H1 (cell line): ENCODE measurements around the gene BSN. TPM values are rescaled to one million over a fixed set of nuclear protein-coding genes. Genes with fewer than 3 reads are reported as not detected.

Source experiments
- CTCF ChIA-PET: fragments of 300-600 bp; sonication (Branson Sonifier 250); formaldehyde crosslinking; loops from one replicate; lab custom pipeline; 2021; ENCODE audit not compliant: partially characterized antibody; lab: Charles Lee
- POLR2A ChIA-PET: fragments of 300-600 bp; sonication (Branson Sonifier 250); formaldehyde crosslinking; loops from one replicate; lab custom pipeline; 2021; ENCODE audit warnings: inconsistent platforms; ENCODE audit not compliant: partially characterized antibody; lab: Charles Lee
- DNase-seq, 2 experiments: peaks; one replicate each; pipeline versions ENCODE4 v3.0.0 to v3.0.0-alpha.2; 2010 to 2022; ENCODE audit warnings: low spot score in 2 of 2, low read depth in 1 of 2, mixed read lengths in 1 of 2
- FAIRE-seq: peaks from 2 replicates; lab custom pipeline; 2011; peaks lifted over from hg19 to GRCh38; lab: Jason Lieb, UNC
- H2AFZ ChIP-seq: 2 replicates; pipeline ENCODE4 v1.8.1; 2012; ENCODE audit warnings: low read length, inconsistent platforms
- H2AK5ac ChIP-seq: 2 replicates; pipeline ENCODE4 v1.6.1; 2013; ENCODE audit warnings: low read depth, low read length
- H2BK120ac ChIP-seq: replicated peaks from 2 replicates; pipeline ENCODE3; 2013; ENCODE audit warnings: low read depth, low read length, inconsistent platforms
- H2BK12ac ChIP-seq: 2 replicates; pipeline ENCODE4 v1.6.1; 2013; ENCODE audit warnings: low read depth, low read length
- H2BK15ac ChIP-seq: 2 replicates; pipeline ENCODE4 v1.6.1; 2013; ENCODE audit warnings: low read length
- H2BK20ac ChIP-seq: 2 replicates; pipeline ENCODE4 v1.6.1; 2013; ENCODE audit warnings: low read length
- H2BK5ac ChIP-seq: 2 replicates; pipeline ENCODE4 v1.6.1; 2013; ENCODE audit warnings: low read depth, low read length
- H3K14ac ChIP-seq: 2 replicates; pipeline ENCODE4 v1.6.1; 2013; ENCODE audit warnings: inconsistent platforms; ENCODE audit not compliant: insufficient read length
- H3K18ac ChIP-seq: 2 replicates; pipeline ENCODE4 v1.6.1; 2013; ENCODE audit warnings: low read length; ENCODE audit errors: extremely low read depth
- H3K23ac ChIP-seq: 2 replicates; pipeline ENCODE4 v1.6.1; 2013; ENCODE audit warnings: inconsistent platforms; ENCODE audit not compliant: insufficient read length
- H3K23me2 ChIP-seq: 2 replicates; pipeline ENCODE4 v1.6.1; 2013; ENCODE audit warnings: low read depth, low read length
- H3K27ac ChIP-seq: 2 replicates; pipeline ENCODE4 v1.6.1; 2011; ENCODE audit warnings: low read depth, low read length, inconsistent platforms
- H3K27me3 ChIP-seq, 4 experiments: replicated peaks in 1 of 4; 1 replicate in 1 of 4; 2 replicates in 3 of 4; pipeline versions ENCODE4 v1.6.1 to v1.8.1; 2011 to 2013; ENCODE audit warnings: low read length in 3 of 4, mild to moderate bottlenecking in 3 of 4, inconsistent platforms in 2 of 4, mixed read lengths in 2 of 4, moderate library complexity in 1 of 4; ENCODE audit not compliant: control insufficient read depth in 3 of 4, insufficient read depth in 3 of 4; ENCODE audit errors: extremely low read depth in 1 of 4
- H3K36me3 ChIP-seq, 4 experiments: 2 replicates each; pipeline versions ENCODE4 v1.6.1 to v1.8.1; 2011 to 2013; ENCODE audit warnings: mild to moderate bottlenecking in 4 of 4, low read length in 3 of 4, moderate library complexity in 2 of 4, control low read depth in 1 of 4, inconsistent platforms in 1 of 4; ENCODE audit not compliant: insufficient read depth in 4 of 4, control insufficient read depth in 2 of 4
- H3K4ac ChIP-seq: replicated peaks from 2 replicates; pipeline ENCODE3; 2013; ENCODE audit warnings: low read length, low read depth, mixed read lengths, inconsistent platforms; ENCODE audit not compliant: insufficient read length
- H3K4me1 ChIP-seq, 4 experiments: replicated peaks in 1 of 4; 1 replicate in 1 of 4; 2 replicates in 3 of 4; pipeline versions ENCODE4 v1.6.1 to v1.8.1; 2011 to 2013; ENCODE audit warnings: low read length in 3 of 4, inconsistent platforms in 2 of 4, mixed read lengths in 1 of 4; ENCODE audit not compliant: insufficient read depth in 4 of 4, control insufficient read depth in 3 of 4
- H3K4me2 ChIP-seq, 2 experiments: 2 replicates each; pipeline versions ENCODE4 v1.6.1 to v1.8.1; 2011 to 2013; ENCODE audit warnings: low read depth in 2 of 2, low read length in 2 of 2, control low read depth in 1 of 2, inconsistent platforms in 1 of 2, mild to moderate bottlenecking in 1 of 2; ENCODE audit not compliant: insufficient read depth in 1 of 2
- H3K4me3 ChIP-seq, 4 experiments: fragments of 200-600, 300-600 bp in 1 of 4; sonication (generic), shearing (Covaris generic), sonication (Bioruptor Twin) in 1 of 4; 2 replicates each; pipeline versions ENCODE4 v1.5.1 to v1.8.1; 2011 to 2016; ENCODE audit warnings: low read length in 4 of 4, low read depth in 3 of 4, control low read depth in 2 of 4, inconsistent platforms in 2 of 4, mild to moderate bottlenecking in 2 of 4, mixed read lengths in 1 of 4, moderate library complexity in 1 of 4; ENCODE audit not compliant: insufficient read depth in 2 of 4; ENCODE audit errors: extremely low read depth in 1 of 4
- H3K56ac ChIP-seq: replicated peaks from 2 replicates; pipeline ENCODE3; 2013; ENCODE audit warnings: low read depth, mild to moderate bottlenecking, mixed read lengths, low read length, inconsistent platforms; ENCODE audit not compliant: insufficient read length
- H3K79me1 ChIP-seq: 2 replicates; pipeline ENCODE4 v1.6.1; 2013; ENCODE audit warnings: low read depth, low read length, control low read depth
- H3K79me2 ChIP-seq, 2 experiments: 2 replicates each; pipeline versions ENCODE4 v1.6.1 to v1.8.1; 2012 to 2013; ENCODE audit warnings: low read length in 2 of 2, mild to moderate bottlenecking in 2 of 2, inconsistent platforms in 1 of 2; ENCODE audit not compliant: insufficient read depth in 2 of 2, control insufficient read depth in 1 of 2
- H3K9ac ChIP-seq, 4 experiments: replicated peaks in 1 of 4; 1 replicate in 1 of 4; 2 replicates in 3 of 4; pipeline versions ENCODE4 v1.6.1 to v1.8.1; 2011 to 2013; ENCODE audit warnings: low read depth in 3 of 4, low read length in 3 of 4, control low read depth in 2 of 4, mild to moderate bottlenecking in 2 of 4, moderate library complexity in 2 of 4, inconsistent platforms in 1 of 4; ENCODE audit errors: extremely low read depth in 1 of 4
- H3K9me3 ChIP-seq, 2 experiments: 2 replicates each; pipeline versions ENCODE4 v1.6.1 to v1.8.1; 2012 to 2013; ENCODE audit warnings: mild to moderate bottlenecking in 2 of 2, moderate library complexity in 2 of 2, control low read depth in 1 of 2, inconsistent platforms in 1 of 2, low read depth in 1 of 2, low read length in 1 of 2, mixed read lengths in 1 of 2; ENCODE audit not compliant: insufficient read depth in 2 of 2
- H4K20me1 ChIP-seq, 2 experiments: replicated peaks in 1 of 2; 2 replicates each; pipeline versions ENCODE3 to v1.8.1; 2011 to 2013; ENCODE audit warnings: inconsistent platforms in 2 of 2, low read length in 2 of 2, mild to moderate bottlenecking in 1 of 2; ENCODE audit not compliant: insufficient read depth in 2 of 2, control insufficient read depth in 1 of 2
- H4K5ac ChIP-seq: 2 replicates; pipeline ENCODE4 v1.6.1; 2013; ENCODE audit warnings: low read length, low read depth, mixed read lengths, inconsistent platforms; ENCODE audit not compliant: insufficient read length
- H4K8ac ChIP-seq: 2 replicates; pipeline ENCODE4 v1.8.0; 2013; ENCODE audit warnings: mild to moderate bottlenecking, moderate library complexity, low read length, inconsistent platforms; ENCODE audit not compliant: insufficient read depth; ENCODE audit errors: extremely low read depth
- H4K91ac ChIP-seq: replicated peaks from 2 replicates; pipeline ENCODE3; 2013; ENCODE audit warnings: low read length, mixed read lengths, inconsistent platforms; ENCODE audit not compliant: insufficient read length
- ATF2 ChIP-seq: IDR thresholded peaks from 2 replicates; pipeline ENCODE4 v1.6.1; 2012; ENCODE audit warnings: low read length, inconsistent platforms
- ATF3 ChIP-seq: IDR thresholded peaks from 2 replicates; pipeline ENCODE4 v1.6.1; 2011; ENCODE audit warnings: low read depth, mild to moderate bottlenecking, low read length; ENCODE audit not compliant: insufficient read depth
- FOSL1 ChIP-seq: IDR thresholded peaks from 2 replicates; pipeline ENCODE4 v1.6.1; 2011; ENCODE audit warnings: mild to moderate bottlenecking, low read depth, low read length, moderate library complexity; ENCODE audit not compliant: insufficient read depth
- NANOG ChIP-seq: IDR thresholded peaks from 2 replicates; pipeline ENCODE4 v1.6.1; 2011; ENCODE audit warnings: low read length, low read depth, mild to moderate bottlenecking, inconsistent platforms; ENCODE audit not compliant: insufficient read depth, poor library complexity, severe bottlenecking
- NRF1 ChIP-seq: IDR thresholded peaks from 2 replicates; pipeline ENCODE4 v1.6.1; 2011; ENCODE audit warnings: mild to moderate bottlenecking, low read depth, low read length, improper control_type of control experiment
- PHF8 ChIP-seq: fragments of 200-600 bp; sonication (generic); conservative IDR thresholded peaks from 2 replicates; pipeline ENCODE4 v1.7.1; 2012; ENCODE audit warnings: low read depth, mild to moderate bottlenecking, inconsistent platforms, low read length, moderate library complexity
- POLR2AphosphoS5 ChIP-seq: IDR thresholded peaks from 2 replicates; pipeline ENCODE4 v1.6.1; 2011; ENCODE audit warnings: low read depth, low read length
- SIN3A ChIP-seq, 2 experiments: IDR thresholded peaks in 1 of 2; conservative IDR thresholded peaks in 1 of 2; 2 replicates each; pipeline ENCODE4 v1.6.1; 2011 to 2012; ENCODE audit warnings: low read length in 2 of 2, improper control_type of control experiment in 1 of 2, low read depth in 1 of 2, mild to moderate bottlenecking in 1 of 2
- SIX5 ChIP-seq: IDR thresholded peaks from 2 replicates; pipeline ENCODE4 v1.6.1; 2011; ENCODE audit warnings: mild to moderate bottlenecking, low read depth, low read length
- YY1 ChIP-seq: IDR thresholded peaks from 2 replicates; pipeline ENCODE4 v1.6.1; 2011; ENCODE audit warnings: low read depth, mild to moderate bottlenecking, low read length
- WGBS, 2 experiments: shearing (Covaris generic) in 1 of 2; methylation state at CpG; one replicate each; pipeline versions ENCODE4 v1.1.6 to v1.1.7; 2013 to 2015; ENCODE audit warnings: low lambda C conversion rate in 2 of 2, mixed read lengths in 2 of 2, inconsistent platforms in 1 of 2, low coverage in 1 of 2, missing lambda C conversion rate in 1 of 2; ENCODE audit not compliant: insufficient replicate concordance in 2 of 2, insufficient coverage in 1 of 2, insufficient read length in 1 of 2; ENCODE audit errors: extremely low coverage in 1 of 2, missing lambda C conversion rate in 1 of 2; 5-methylcytosine and 5-hydroxymethylcytosine counted together
- polyA plus RNA-seq, 7 experiments: library from polyadenylated mRNA; depleted of rRNA in 3 of 7; stranded (reverse) in 5 of 7; unstranded in 2 of 7; fragments of >200 nt in 5 of 7; fragments of 200-250 nt in 2 of 7; gene quantifications; 1 replicate in 5 of 7; 2 replicates in 1 of 7; 4 replicates in 1 of 7; pipeline versions ENCODE4 v1.2.1 to v1.2.3, GENCODE V29; 2011 to 2013; ENCODE audit warnings: missing spikeins in 2 of 7, mixed read lengths in 2 of 7
- total RNA-seq: library from RNA; stranded (reverse); fragmentation: NEBNext Ultra II Directional; extraction: Animal tissue kit (Norgen Biotek cat#: 25700); gene quantifications from 2 replicates; pipeline ENCODE4 v1.2.1, GENCODE V29; 2021

Gene BSN
- total and polyA plus RNA-seq, 2 of the 8 experiments (the other 6 are each of a cell fraction or from before 2014, with no cell fraction given), result 0.60 to 3.0 TPM

DNA sequence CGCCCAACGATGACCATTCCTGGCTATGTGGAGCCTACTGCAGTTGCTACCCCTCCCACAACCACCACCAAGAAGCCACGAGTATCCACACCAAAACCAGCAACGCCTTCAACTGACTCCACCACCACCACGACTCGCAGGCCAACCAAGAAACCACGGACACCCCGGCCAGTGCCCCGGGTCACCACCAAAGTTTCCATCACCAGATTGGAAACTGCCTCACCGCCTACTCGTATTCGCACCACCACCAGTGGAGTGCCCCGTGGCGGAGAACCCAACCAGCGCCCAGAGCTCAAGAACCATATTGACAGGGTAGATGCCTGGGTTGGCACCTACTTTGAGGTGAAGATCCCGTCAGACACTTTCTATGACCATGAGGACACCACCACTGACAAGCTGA, 22.6 kb upstream of the BSN start:
- peaks cover 4% of the 10 kb centered on the region; the same call in 1 of the 2 replicates for H3K79me1 ChIP-seq
- no peak for DNase-seq
- H3K79me2 ChIP-seq, result peaks cover 0 to 7% of the 10 kb centered on the region in 2 experiments; a peak in 1 of 4 replicates
- WGBS, 2 experiments, result 95% methylated on average over 16 of the region's 16 CpGs; no CpG with 5 or more reads in 1 of the 2 experiments
- no peak overlapping the region for H3K14ac ChIP-seq
- H3K4me2 ChIP-seq, result no peak overlapping the region
- FAIRE-seq, result no peak
- no peaks in the 10 kb centered on the region for H3K23me2 ChIP-seq
- no peaks in the 10 kb centered on the region for H3K9me3 ChIP-seq
- H3K23ac ChIP-seq, result no peak overlapping the region
- no peak overlapping the region for H3K4ac ChIP-seq
- H3K27me3 ChIP-seq, result no peaks in the 10 kb centered on the region
- H2BK12ac ChIP-seq, result no peak overlapping the region
- no peak overlapping the region for H2AK5ac ChIP-seq
- no peak for TF ChIP-seq PHF8
- TF ChIP-seq SIX5, result no peak
- TF ChIP-seq NANOG, result no peak
- no peak for TF ChIP-seq FOSL1
- TF ChIP-seq ATF3, result no peak
- TF ChIP-seq YY1, result no peak
- TF ChIP-seq NRF1, result no peak
- no peak for TF ChIP-seq POLR2AphosphoS5
- TF ChIP-seq SIN3A (conservative IDR thresholded peaks at IDR 0.05 in 1 of 2, IDR thresholded peaks at IDR 0.05 in 1 of 2; ENCODE audit: low read depth in 1 of 2, low read length in 2 of 2), result no peak
- no peak for TF ChIP-seq ATF2
- no peak overlapping the region for H2BK120ac ChIP-seq
- no peak overlapping the region for H3K27ac ChIP-seq
- H3K36me3 ChIP-seq, result peaks cover 14 to 29% (median 22%) of the 10 kb centered on the region in 4 experiments
- H2BK20ac ChIP-seq, result no peak overlapping the region
- H3K18ac ChIP-seq, result no peak overlapping the region
- H4K91ac ChIP-seq, result no peak overlapping the region
- H3K56ac ChIP-seq, result no peak overlapping the region
- H3K4me1 ChIP-seq, result peaks cover 0 to 20% (median 5%) of the 10 kb centered on the region in 4 experiments; a peak in 6 of 7 replicates
- H3K9ac ChIP-seq, result no peak overlapping the region
- no peak overlapping the region; the same call in 1 of the 2 replicates for H2BK5ac ChIP-seq
- no peak overlapping the region for H2AFZ ChIP-seq
- CTCF ChIA-PET, result interaction anchor here (0.6 to 2.5 kb wide), 4 partner anchors 8 to 411 kb away, joined by 3 to 8 read pairs (median 6); partner anchors contain the start of gene USP19
- H4K8ac ChIP-seq, result no peak overlapping the region
- no peak overlapping the region for H3K4me3 ChIP-seq
- peaks cover 9 to 11% of the 10 kb centered on the region in 2 experiments for H4K20me1 ChIP-seq
- no peak overlapping the region for H2BK15ac ChIP-seq
- POLR2A ChIA-PET, result interaction anchor here (1.2 kb wide), 1 partner anchor 138 kb away, joined by 4 read pairs; no protein-coding TSS in a partner anchor
- no peak overlapping the region for H4K5ac ChIP-seq
